Suppressor macrophage treated with lipopolysaccharide for 4 hours (primary cell): ENCODE data around the gene UCN.
"Not testable (repeated sequence)": the region's sequence is repeated elsewhere in the genome, so short reads cannot be mapped to it uniquely, and the experiment has no call there.

Experiments used
- DNase-seq: peaks from one replicate; pipeline ENCODE4 v3.0.0-alpha.2; 2020

The UCN gene

GRCh38 chr2:27313882-27314645 is 5.8 kb upstream of the UCN start:
- no peak for DNase-seq

- DNase-seq = no peak
These were observed 3.9 kb upstream of the UCN start for GRCh38 chr2:27312152-27312551.

- no peak for DNase-seq
These were observed 1.4 kb upstream of the UCN start for GRCh38 chr2:27309651-27310050.

GRCh38 chr2:27307545-27308358 is 493 bp downstream of the UCN start:
- DNase-seq = no peak

- no peak for DNase-seq
These were observed 1.0 kb downstream of the UCN start for GRCh38 chr2:27307287-27307544.

GRCh38 chr2:27306573-27307286 is 1.5 kb downstream of the UCN start:
- DNase-seq = no peak

GRCh38 chr2:27306136-27306535 is 2.1 kb downstream of the UCN start:
- DNase-seq = no peak

GRCh38 chr2:27305516-27305915 is 2.7 kb downstream of the UCN start:
- no peak for DNase-seq

GRCh38 chr2:27304488-27305240 is 3.6 kb downstream of the UCN start:
- no peak for DNase-seq

- DNase-seq = peak; percentile 82
These were observed 4.9 kb downstream of the UCN start for GRCh38 chr2:27303093-27304025.

GRCh38 chr2:27300606-27301005 is 7.6 kb downstream of the UCN start:
- not testable (repeated sequence) for DNase-seq

GRCh38 chr2:27298391-27299080 is 9.7 kb downstream of the UCN start:
- DNase-seq = no peak

- DNase-seq = no peak
These were observed 11.1 kb downstream of the UCN start for GRCh38 chr2:27297195-27297594.

- DNase-seq = peak; percentile 52
These were observed 11.8 kb downstream of the UCN start for GRCh38 chr2:27296481-27296880.

GRCh38 chr2:27294928-27295327 is 13.3 kb downstream of the UCN start:
- no peak for DNase-seq

- no peak for DNase-seq
These were observed 16.4 kb downstream of the UCN start for GRCh38 chr2:27291865-27292264.

- no peak for DNase-seq
These were observed 17.7 kb downstream of the UCN start for GRCh38 chr2:27290549-27290948.

- no peak for DNase-seq
These were observed 19.6 kb downstream of the UCN start for GRCh38 chr2:27288610-27289009.

GRCh38 chr2:27285481-27285880 is 22.8 kb downstream of the UCN start:
- no peak for DNase-seq

GRCh38 chr2:27284996-27285395 is 23.2 kb downstream of the UCN start:
- no peak for DNase-seq

GRCh38 chr2:27282892-27283291 is 25.4 kb downstream of the UCN start:
- no peak for DNase-seq
